ENCODE results near the gene FOXJ2.

DNA sequence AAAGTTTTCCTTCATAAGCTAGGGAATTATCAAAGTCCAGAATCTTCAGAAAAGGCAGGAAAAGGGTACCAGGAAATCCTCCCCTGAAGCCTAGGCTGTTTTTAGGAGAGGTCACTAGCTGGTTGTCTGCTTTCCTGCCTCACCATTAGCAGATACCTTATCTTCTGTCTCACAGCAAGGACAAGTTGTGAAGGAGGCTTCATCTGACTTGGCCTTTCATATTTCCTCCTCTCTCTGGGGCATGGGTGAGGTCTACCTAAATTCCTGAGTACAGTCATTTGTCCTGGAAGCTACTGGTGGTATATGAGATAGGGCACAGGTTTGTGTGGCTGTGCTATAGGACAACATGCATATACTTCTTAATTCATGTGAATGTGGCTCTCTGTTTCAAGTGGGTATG, 2.3 kb downstream of the FOXJ2 start:
- TF ChIP-seq POLR2AphosphoS5 (IDR thresholded peaks at IDR 0.05; ENCODE audit: low read depth, low read length) (no peak), RAD21 (IDR thresholded peaks at IDR 0.05; ENCODE audit: low read length) (no peak), FOXM1 (IDR thresholded peaks at IDR 0.05; ENCODE audit: low read depth) (no peak), EP300 (IDR thresholded peaks at IDR 0.05; ENCODE audit: borderline replicate concordance in 1 of 2, low read depth in 1 of 2, low read length in 1 of 2) (no peak), RCOR1 (IDR thresholded peaks at IDR 0.05; ENCODE audit: low read length) (no peak), ELF1 (IDR thresholded peaks at IDR 0.05) (no peak), SMC3 (IDR thresholded peaks at IDR 0.05; ENCODE audit: low read depth, low read length) (no peak), TCF12 (IDR thresholded peaks at IDR 0.05) (no peak), YY1 (IDR thresholded peaks at IDR 0.05; ENCODE audit: low read depth) (no peak), TAF1 (IDR thresholded peaks at IDR 0.05; ENCODE audit: borderline replicate concordance, low read depth, low read length) (no peak), REST (IDR thresholded peaks at IDR 0.05; ENCODE audit: low read depth, low read length) (no peak), JUND (IDR thresholded peaks at IDR 0.05) (no peak)
- TF ChIP-seq, protein P1, sequence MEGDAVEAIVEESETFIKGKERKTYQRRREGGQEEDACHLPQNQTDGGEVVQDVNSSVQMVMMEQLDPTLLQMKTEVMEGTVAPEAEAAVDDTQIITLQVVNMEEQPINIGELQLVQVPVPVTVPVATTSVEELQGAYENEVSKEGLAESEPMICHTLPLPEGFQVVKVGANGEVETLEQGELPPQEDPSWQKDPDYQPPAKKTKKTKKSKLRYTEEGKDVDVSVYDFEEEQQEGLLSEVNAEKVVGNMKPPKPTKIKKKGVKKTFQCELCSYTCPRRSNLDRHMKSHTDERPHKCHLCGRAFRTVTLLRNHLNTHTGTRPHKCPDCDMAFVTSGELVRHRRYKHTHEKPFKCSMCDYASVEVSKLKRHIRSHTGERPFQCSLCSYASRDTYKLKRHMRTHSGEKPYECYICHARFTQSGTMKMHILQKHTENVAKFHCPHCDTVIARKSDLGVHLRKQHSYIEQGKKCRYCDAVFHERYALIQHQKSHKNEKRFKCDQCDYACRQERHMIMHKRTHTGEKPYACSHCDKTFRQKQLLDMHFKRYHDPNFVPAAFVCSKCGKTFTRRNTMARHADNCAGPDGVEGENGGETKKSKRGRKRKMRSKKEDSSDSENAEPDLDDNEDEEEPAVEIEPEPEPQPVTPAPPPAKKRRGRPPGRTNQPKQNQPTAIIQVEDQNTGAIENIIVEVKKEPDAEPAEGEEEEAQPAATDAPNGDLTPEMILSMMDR (IDR thresholded peaks at IDR 0.05), result no peak

All from SK-N-SH (cell line).